Activated CD4-positive, alpha-beta memory T cell treated with anti-CD3 and anti-CD28 coated beads, Interleukin-2, amount 10 ng/mL, durations not matched to agents 7 days and 5 days (primary cell): Measurements from ENCODE around the gene GPALPP1. TPM values are rescaled to one million over a fixed set of nuclear protein-coding genes. Genes with fewer than 3 reads are reported as not detected.

Experiments used
- CTCF ChIA-PET: fragments of 350-600 bp; sonication (Branson Sonifier 250); formaldehyde crosslinking; loops from one replicate; lab custom pipeline; 2021; ENCODE audit warnings: antibody characterized with exemption, inconsistent platforms; lab: Charles Lee
- POLR2A ChIA-PET: fragments of 350-600 bp; sonication (Branson Sonifier 250); formaldehyde crosslinking; loops from one replicate; lab custom pipeline; 2021; ENCODE audit warnings: antibody characterized with exemption; lab: Charles Lee
- DNase-seq: peaks from one replicate; pipeline ENCODE4 v3.0.0-alpha.2; 2020
- H3K27ac Mint-ChIP-seq: one replicate; pipeline ENCODE4 v1.8.0; 2021; ENCODE audit warnings: mild to moderate bottlenecking, mixed read lengths
- H3K27me3 Mint-ChIP-seq: one replicate; pipeline ENCODE4 v1.8.0; 2021; ENCODE audit warnings: mixed read lengths
- H3K36me3 Mint-ChIP-seq: one replicate; pipeline ENCODE4 v1.8.0; 2021; ENCODE audit warnings: low read depth, mixed read lengths
- H3K4me1 Mint-ChIP-seq: one replicate; pipeline ENCODE4 v1.8.0; 2021; ENCODE audit warnings: mixed read lengths
- H3K4me3 Mint-ChIP-seq: one replicate; pipeline ENCODE4 v1.8.0; 2021; ENCODE audit warnings: mild to moderate bottlenecking, mixed read lengths
- H3K9me3 Mint-ChIP-seq: one replicate; pipeline ENCODE4 v1.8.0; 2021; ENCODE audit warnings: mixed read lengths
- total RNA-seq, 2 experiments: library from RNA; stranded (reverse); gene quantifications; one replicate each; pipeline ENCODE4 v1.2.3, GENCODE V29; 2021

Gene GPALPP1
- total RNA-seq, 2 experiments from 2014 or later = 25.0 to 27.1 TPM

DNA sequence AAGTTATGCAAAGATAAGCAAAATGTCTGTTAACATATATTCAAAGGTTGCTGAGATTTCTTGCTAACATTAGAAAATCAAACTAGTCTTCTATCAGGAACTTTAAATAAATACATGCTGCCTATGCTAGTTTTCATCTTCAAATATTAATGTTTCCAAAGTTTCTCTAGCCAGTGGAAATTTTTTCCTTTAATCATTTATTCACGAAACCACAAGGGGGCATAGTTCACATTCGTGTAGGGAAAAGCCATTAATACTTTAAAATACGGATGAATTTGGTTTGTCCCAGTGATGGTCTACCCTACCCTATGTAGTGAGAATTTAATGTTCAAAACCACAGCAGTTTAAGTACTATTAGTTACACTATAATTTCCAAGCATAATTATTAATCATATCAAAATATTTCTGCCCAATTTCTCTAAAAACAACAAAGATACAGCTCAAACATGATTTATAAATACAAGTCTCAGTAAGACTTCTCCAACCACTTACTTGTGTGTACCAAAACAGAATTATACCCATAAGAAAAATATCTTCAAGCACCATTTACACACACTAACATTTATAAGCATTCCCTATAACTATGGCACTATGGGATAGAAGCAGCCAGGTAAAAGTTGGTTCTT is 16.3 kb upstream of the GPALPP1 start:
- no peak overlapping the region for H3K4me3 Mint-ChIP-seq
- H3K36me3 Mint-ChIP-seq = peaks cover 10% of the 10 kb centered on the region
- no peak for DNase-seq
- CTCF ChIA-PET = interaction anchor here (1.4 to 1.9 kb wide), 2 partner anchors 18 to 489 kb away, joined by 3 to 9 read pairs; no protein-coding TSS in a partner anchor
- POLR2A ChIA-PET = no interaction called here
- H3K9me3 Mint-ChIP-seq = no peaks in the 10 kb centered on the region
- no peaks in the 10 kb centered on the region for H3K27me3 Mint-ChIP-seq
- H3K27ac Mint-ChIP-seq = no peak overlapping the region
- H3K4me1 Mint-ChIP-seq = no peaks in the 10 kb centered on the region

DNA sequence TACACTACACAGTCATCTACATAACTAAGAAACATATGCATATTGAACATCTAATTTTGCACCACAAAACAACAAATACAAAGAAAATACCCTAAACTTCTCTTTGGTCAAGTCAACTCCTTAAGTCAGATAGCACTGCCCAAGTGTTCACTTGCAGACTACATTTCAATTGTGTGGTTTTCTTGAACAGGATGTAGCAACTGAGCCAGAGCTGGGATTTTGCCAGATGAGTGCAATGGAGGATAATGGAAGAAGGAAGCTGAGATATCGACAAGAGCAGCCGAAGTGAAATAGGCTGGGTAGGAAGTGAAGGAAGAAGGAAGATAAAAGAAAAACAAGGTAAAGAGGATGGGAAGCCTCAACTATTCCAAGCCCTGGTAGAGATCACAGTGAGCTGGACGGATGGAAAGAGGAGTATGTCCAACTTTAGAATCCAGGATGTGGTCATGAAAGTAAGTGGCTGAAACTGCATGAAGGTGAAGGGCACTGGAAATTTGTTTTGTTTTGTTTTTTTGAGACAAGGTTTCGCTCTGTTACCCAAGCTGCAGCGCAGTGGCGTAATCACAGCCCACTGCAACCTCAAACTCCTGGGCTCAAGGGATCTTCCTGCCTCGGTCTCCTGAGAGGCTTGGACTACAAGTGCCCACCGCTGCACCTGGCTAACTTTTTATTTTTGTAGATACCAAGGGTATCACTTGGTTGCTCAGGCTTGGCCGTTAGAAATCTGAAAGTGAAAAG is 15.1 kb upstream of the GPALPP1 start:
- no peak for DNase-seq
- peaks cover 20% of the 10 kb centered on the region for H3K36me3 Mint-ChIP-seq
- H3K27me3 Mint-ChIP-seq = no peaks in the 10 kb centered on the region
- POLR2A ChIA-PET = no interaction called here
- CTCF ChIA-PET = interaction anchor here (1.4 to 1.9 kb wide), 3 partner anchors 19 to 490 kb away, joined by 3 to 9 read pairs (median 3); no protein-coding TSS in a partner anchor
- no peaks in the 10 kb centered on the region for H3K9me3 Mint-ChIP-seq
- H3K4me3 Mint-ChIP-seq = no peak overlapping the region
- no peak overlapping the region for H3K27ac Mint-ChIP-seq
- H3K4me1 Mint-ChIP-seq = no peaks in the 10 kb centered on the region

DNA sequence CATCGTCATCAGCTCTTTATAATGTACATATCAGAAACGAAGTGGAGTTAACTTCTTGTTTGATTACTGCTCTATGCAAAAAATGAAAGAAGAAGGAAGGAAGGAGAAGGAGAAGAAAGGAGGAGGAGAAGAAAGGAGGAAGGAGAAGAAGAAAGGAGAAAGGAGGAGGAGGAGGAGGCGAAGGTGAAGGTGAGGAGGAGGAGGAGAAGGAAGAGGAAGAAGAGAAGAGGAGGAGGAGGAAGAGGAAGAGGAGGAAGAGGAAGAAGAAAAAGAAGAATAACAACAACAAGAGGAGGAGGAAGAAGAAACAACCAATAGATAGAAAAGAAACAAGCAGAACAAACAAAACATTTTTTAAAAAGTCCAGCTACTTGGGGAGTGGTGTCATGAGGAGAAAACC is 13.1 kb upstream of the GPALPP1 start:
- POLR2A ChIA-PET = interaction anchor here (0.9 kb wide), 1 partner anchor 13 kb away, joined by 5 read pairs; the partner anchor contains the start of genes GPALPP1 and NUFIP1
- CTCF ChIA-PET = interaction anchor here (1.2 kb wide), 1 partner anchor 492 kb away, joined by 4 read pairs; no protein-coding TSS in a partner anchor
- H3K36me3 Mint-ChIP-seq = peaks cover 25% of the 10 kb centered on the region

DNA sequence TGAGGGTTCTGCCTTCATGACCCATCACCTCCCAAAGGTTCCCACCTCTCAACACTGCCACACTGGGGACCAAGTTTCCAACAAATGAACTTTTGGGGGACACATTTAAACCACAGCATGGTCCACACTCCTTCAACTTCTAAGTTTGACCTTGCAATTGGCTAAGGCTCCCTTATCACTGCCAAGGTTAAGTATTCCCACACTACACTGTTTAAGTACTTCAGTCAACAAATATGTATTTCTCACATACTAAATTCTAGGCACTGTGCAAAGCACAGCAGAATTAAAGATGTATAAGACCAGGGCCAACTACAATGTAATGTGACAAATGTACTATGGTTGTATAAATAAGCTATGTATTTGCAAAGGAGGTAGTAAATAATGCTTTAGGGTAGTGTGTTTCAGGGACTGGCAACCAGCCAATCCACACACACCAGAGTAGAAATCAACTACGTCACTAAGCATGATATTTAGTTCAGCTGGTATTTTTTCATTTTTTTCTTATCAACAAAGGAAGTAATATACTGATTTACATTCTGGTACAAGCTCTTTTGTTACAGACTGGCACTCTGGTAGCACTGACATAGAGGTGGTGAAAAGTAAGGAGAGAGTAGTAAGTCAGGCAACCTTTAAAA is 12.3 kb upstream of the GPALPP1 start:
- Mint-ChIP-seq H3K4me3 (no peak overlapping the region), H3K27ac (no peak overlapping the region), H3K27me3 (no peaks in the 10 kb centered on the region), H3K9me3 (no peaks in the 10 kb centered on the region), H3K36me3 (peaks cover 23% of the 10 kb centered on the region), H3K4me1 (no peaks in the 10 kb centered on the region)
- CTCF ChIA-PET = interaction anchor here (1.3 kb wide), 1 partner anchor 11 kb away, joined by 3 read pairs; no protein-coding TSS in a partner anchor
- POLR2A ChIA-PET = no interaction called here
- no peak for DNase-seq

More for the DNA sequence above, 13.1 kb upstream of the GPALPP1 start:
- no peak overlapping the region for H3K4me3 Mint-ChIP-seq
- H3K27me3 Mint-ChIP-seq = no peaks in the 10 kb centered on the region
- DNase-seq = no peak
- no peaks in the 10 kb centered on the region for H3K4me1 Mint-ChIP-seq
- no peak overlapping the region for H3K27ac Mint-ChIP-seq
- no peaks in the 10 kb centered on the region for H3K9me3 Mint-ChIP-seq

DNA sequence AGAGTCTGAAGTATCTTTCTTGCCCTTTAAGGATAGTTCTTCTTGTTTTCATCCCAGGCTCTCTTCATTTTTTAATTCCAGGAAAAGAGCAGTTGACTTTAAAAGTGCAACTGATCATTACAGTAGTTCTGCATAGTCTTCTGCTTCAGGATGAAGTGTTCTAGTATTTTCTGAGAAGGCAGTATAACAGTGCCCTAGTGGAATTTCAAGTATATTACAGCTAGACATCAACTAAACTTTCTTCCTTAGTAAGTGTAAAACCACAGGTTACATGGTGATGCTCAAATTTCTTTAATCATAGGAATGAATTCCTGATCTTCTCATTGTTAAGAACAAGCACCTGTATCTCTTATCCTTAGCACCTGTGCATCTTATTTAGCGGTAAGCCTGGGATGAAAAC is 11.0 kb upstream of the GPALPP1 start:
- CTCF ChIA-PET = interaction anchor here (0.5 to 0.6 kb wide), 2 partner anchors 23 to 495 kb away, joined by 3 read pairs; no protein-coding TSS in a partner anchor
- POLR2A ChIA-PET = no interaction called here
- DNase-seq = no peak
- Mint-ChIP-seq H3K27me3 (no peaks in the 10 kb centered on the region), H3K4me3 (no peak overlapping the region), H3K4me1 (peaks cover 2% of the 10 kb centered on the region), H3K27ac (no peak overlapping the region), H3K9me3 (no peaks in the 10 kb centered on the region), H3K36me3 (peaks cover 26% of the 10 kb centered on the region)

DNA sequence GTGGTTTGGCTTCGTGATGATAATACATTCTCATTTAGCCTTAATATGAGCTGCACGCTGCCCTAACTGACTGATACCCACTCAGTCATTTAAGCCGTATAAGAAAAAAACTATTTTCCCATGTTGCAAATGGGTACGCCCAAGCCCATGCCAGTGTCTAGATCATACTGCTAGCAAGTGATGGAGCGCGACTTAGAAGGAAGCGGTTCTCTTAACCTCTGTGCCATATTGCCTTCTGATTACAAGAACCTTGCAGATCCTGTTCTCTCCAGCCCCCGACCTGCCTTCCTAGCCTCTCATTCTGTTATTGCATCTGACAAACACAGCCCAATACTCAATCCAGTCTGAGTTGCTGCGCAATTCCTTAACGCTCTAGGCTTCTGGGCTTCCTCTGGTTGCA is 603 bp downstream of the GPALPP1 start:
- no peaks in the 10 kb centered on the region for H3K27me3 Mint-ChIP-seq
- ChIA-PET CTCF (no interaction called here), POLR2A (interaction anchor here (1.0 to 1.2 kb wide), 2 partner anchors 14 to 252 kb away, joined by 3 to 5 read pairs; no protein-coding TSS in a partner anchor)
- peak overlapping the region; percentile 89 for H3K27ac Mint-ChIP-seq
- H3K9me3 Mint-ChIP-seq = no peaks in the 10 kb centered on the region
- peaks cover 54% of the 10 kb centered on the region for H3K4me1 Mint-ChIP-seq
- peaks cover 7% of the 10 kb centered on the region for H3K36me3 Mint-ChIP-seq
- DNase-seq = peak; percentile 21
- peak overlapping the region; percentile 96 for H3K4me3 Mint-ChIP-seq

DNA sequence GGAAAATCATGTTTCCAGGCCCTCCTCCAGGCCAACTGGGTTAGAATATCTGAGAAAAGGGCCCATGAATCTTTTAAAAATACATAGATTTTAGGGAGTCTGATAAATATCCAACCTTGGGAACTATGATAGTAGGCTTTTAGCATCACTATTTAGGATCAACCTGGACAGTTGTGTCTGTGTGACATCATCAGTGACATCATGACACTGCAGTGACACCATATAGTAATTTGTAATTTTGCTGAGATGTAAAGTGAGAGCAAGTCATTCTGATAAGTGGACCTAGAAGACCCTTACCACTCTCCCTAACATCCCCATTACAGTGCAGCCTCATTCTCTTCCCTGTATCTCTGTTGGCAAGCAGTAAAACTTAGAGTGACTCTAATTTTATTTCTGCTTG is 14.1 kb downstream of the GPALPP1 start:
- Mint-ChIP-seq H3K36me3 (peaks cover 22% of the 10 kb centered on the region), H3K4me3 (no peak overlapping the region), H3K27ac (no peak overlapping the region), H3K9me3 (no peaks in the 10 kb centered on the region), H3K27me3 (no peaks in the 10 kb centered on the region), H3K4me1 (no peaks in the 10 kb centered on the region)
- ChIA-PET POLR2A (no interaction called here), CTCF (no interaction called here)
- DNase-seq = no peak

DNA sequence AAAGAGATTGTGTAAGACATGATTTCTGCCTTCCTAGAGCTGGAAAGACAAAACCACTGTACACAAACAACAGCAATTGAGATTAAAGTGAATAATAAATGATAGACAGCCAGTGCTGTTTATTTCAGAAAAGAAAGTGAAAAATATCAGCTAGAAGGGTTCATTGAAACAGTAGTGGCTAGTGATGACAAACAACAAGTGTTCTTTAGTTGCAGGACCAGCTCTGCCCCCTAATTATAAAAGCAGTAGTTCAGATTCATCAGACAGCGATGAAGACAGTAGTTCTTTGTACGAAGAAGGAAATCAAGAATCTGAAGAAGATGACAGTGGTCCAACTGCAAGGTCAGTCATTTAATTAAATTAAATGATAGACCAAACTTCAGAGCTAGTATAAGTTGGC is 14.8 kb downstream of the GPALPP1 start:
- Mint-ChIP-seq H3K9me3 (no peaks in the 10 kb centered on the region), H3K36me3 (peaks cover 25% of the 10 kb centered on the region), H3K27ac (no peak overlapping the region), H3K4me1 (no peaks in the 10 kb centered on the region), H3K4me3 (no peak overlapping the region), H3K27me3 (no peaks in the 10 kb centered on the region)
- DNase-seq = no peak
- ChIA-PET CTCF (interaction anchor here (0.9 kb wide), 1 partner anchor 532 kb away, joined by 3 read pairs; no protein-coding TSS in a partner anchor), POLR2A (no interaction called here)

DNA sequence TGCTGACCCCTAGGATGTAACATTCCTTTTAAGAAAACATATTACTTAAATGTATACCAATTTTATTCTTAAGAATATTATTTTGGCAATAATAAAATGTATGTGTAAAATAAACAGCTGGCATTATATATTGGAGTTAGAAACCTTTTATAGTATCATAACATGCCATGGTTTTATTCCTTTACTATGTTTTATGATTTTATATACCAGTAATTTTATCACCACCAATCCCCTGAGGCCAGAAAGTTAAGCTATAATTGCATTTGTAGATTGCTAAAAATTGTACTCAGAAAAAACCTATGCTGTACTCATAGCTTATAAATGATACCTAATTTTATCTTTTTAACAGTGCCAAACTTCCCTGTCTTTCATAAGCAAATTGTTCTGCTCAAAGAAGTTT is 17.9 kb downstream of the GPALPP1 start:
- peaks cover 29% of the 10 kb centered on the region for H3K36me3 Mint-ChIP-seq
- no peak overlapping the region for H3K27ac Mint-ChIP-seq
- ChIA-PET CTCF (interaction anchor here (0.9 kb wide), 1 partner anchor 37 kb away, joined by 3 read pairs; no protein-coding TSS in a partner anchor), POLR2A (interaction anchor here (1.1 kb wide), 1 partner anchor 15 kb away, joined by 3 read pairs; no protein-coding TSS in a partner anchor)
- no peak for DNase-seq
- no peak overlapping the region for H3K4me3 Mint-ChIP-seq
- no peaks in the 10 kb centered on the region for H3K4me1 Mint-ChIP-seq
- no peaks in the 10 kb centered on the region for H3K9me3 Mint-ChIP-seq
- no peaks in the 10 kb centered on the region for H3K27me3 Mint-ChIP-seq

DNA sequence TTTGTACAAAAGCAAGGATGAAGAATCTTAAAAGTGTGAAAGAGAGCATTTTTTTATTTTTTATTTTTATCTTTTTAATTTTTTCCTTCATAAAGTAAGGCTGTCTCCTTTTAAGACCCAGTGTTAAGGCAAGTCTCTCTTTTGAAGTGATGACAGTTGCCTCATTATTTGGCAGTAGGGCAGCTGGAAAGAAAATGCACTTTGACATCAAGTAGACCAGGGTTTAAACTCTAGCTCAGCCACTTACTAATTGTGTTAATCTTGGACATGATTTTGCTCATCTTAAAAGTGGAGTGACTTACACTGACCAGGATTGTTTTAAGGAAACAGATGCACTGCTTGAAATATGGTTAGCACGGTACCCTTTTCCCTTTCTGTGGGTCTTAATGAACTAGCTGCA is 18.5 kb downstream of the GPALPP1 start:
- no peaks in the 10 kb centered on the region for H3K27me3 Mint-ChIP-seq
- no peaks in the 10 kb centered on the region for H3K9me3 Mint-ChIP-seq
- H3K4me1 Mint-ChIP-seq = no peaks in the 10 kb centered on the region
- no peak overlapping the region for H3K27ac Mint-ChIP-seq
- DNase-seq = no peak
- H3K36me3 Mint-ChIP-seq = peaks cover 23% of the 10 kb centered on the region
- CTCF ChIA-PET = no interaction called here
- no peak overlapping the region for H3K4me3 Mint-ChIP-seq
- POLR2A ChIA-PET = interaction anchor here (1.1 kb wide), 1 partner anchor 15 kb away, joined by 3 read pairs; no protein-coding TSS in a partner anchor

DNA sequence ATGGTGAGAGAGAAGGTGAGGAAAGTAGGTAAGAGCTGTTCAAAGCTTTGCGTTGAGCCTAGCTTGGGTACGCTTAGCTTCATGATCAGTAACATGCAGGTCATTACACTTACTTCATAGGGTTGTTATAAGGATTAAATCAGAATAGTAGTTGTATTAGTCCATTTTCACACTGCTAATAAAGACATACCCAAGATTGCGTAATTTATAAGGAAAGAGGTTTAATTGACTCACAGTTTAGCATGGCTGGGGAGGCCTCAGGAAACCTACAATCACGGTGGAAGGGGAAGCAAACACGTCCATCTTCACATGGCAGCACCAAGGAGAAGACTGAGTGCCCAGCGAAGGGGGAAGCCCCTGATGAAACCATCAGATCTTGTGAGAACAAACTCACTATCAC is 21.9 kb downstream of the GPALPP1 start:
- H3K4me3 Mint-ChIP-seq = no peak overlapping the region
- H3K27ac Mint-ChIP-seq = no peak overlapping the region
- DNase-seq = no peak
- H3K27me3 Mint-ChIP-seq = no peaks in the 10 kb centered on the region
- no peaks in the 10 kb centered on the region for H3K9me3 Mint-ChIP-seq
- ChIA-PET POLR2A (no interaction called here), CTCF (no interaction called here)
- H3K4me1 Mint-ChIP-seq = no peaks in the 10 kb centered on the region
- peaks cover 31% of the 10 kb centered on the region for H3K36me3 Mint-ChIP-seq

DNA sequence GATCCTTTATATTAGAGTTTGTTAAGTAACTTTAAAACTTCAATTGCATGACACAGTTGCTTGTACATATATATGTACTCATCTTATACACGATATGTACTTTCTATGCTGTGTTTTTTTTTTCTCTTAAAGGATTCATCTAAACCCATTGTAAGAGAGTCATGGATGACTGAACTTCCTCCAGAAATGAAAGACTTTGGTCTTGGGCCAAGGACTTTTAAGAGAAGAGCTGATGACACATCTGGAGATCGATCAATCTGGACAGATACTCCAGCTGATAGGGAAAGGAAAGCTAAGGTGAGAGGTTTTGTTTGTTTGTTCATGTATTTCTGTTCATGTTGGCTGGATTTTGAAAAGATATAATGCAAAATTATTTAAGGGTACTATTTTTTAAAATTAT is 26.0 kb downstream of the GPALPP1 start:
- H3K27me3 Mint-ChIP-seq = no peaks in the 10 kb centered on the region
- CTCF ChIA-PET = interaction anchor here (0.6 kb wide), 1 partner anchor 77 kb away, joined by 3 read pairs; no protein-coding TSS in a partner anchor
- H3K4me3 Mint-ChIP-seq = no peak overlapping the region
- no peak for DNase-seq
- no peaks in the 10 kb centered on the region for H3K4me1 Mint-ChIP-seq
- no peak overlapping the region for H3K27ac Mint-ChIP-seq
- peaks cover 32% of the 10 kb centered on the region for H3K36me3 Mint-ChIP-seq
- POLR2A ChIA-PET = no interaction called here
- H3K9me3 Mint-ChIP-seq = no peaks in the 10 kb centered on the region
